ENCODE measurements around the gene LSP1.

GRCh38 chr11:1847926-1848639 lies 4.8 kb upstream of the LSP1 start:
- TF ChIP-seq CTCF (conservative IDR thresholded peaks at IDR 0.05; ENCODE audit: low read length) (no peak), EZH2phosphoT487 (IDR thresholded peaks at IDR 0.05; ENCODE audit: borderline replicate concordance, low read depth, low read length) (no peak)
